Embryonic facial prominence (tissue), 1 donor: ENCODE measurements around the gene CA10.

Experiments
- DNase-seq: peaks from one replicate; pipeline ENCODE4 v3.0.0-alpha.2; 2016; ENCODE audit errors: extremely low spot score

The CA10 gene

DNA sequence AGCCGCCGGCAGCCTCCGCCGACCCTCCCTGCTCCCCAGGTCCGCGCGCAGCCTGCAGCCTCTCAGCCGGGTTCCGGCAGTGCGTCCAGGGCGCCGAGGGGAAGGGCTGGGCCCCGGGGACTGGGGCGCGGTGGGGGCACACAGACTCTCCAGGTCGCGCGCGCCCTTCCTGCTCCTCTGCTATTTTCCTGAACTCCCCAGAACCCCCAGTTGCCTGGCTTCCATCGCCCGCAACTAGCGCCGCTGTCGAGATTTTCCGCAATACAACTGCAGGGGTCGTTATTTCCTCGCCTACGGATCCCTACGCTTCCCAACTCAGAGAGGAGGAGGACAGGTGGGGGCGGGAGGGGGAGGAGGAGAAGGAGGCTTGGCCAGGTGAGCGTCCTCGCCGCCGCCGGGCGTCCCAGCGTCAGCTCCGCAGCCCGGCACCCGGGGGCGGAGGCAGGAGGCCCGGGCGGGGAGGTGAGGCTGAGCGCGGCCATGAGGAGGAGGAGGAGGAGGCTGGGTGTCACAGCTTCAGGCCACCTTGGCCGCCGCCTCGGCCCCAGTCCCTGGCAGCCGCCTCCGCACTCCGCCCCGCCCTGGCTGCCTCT, at the start of gene CA10:
Gene CA10, minus strand, starts transcription at position 265 of the 593 bp plus-strand sequence.
- no peak for DNase-seq

DNA sequence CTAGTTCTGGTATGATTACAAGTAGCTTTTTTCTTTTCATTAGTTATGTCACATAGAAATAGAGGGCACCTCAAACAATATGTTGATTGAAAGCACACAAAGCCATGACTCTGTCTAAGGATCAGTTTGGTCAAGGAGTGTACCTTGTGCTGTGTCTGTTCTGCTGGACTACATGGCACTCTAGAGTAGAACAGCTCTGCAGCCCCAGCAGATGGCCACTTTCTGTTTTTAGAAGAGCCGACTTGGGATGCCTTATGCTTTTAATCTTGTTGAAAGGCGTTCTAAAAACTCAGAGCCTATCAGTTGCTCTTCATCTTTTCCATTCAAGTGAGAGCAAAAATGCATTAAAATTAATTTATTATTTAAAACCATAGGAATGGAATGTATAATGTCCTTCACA, 49.3 kb upstream of the CA10 start:
- DNase-seq: no peak

DNA sequence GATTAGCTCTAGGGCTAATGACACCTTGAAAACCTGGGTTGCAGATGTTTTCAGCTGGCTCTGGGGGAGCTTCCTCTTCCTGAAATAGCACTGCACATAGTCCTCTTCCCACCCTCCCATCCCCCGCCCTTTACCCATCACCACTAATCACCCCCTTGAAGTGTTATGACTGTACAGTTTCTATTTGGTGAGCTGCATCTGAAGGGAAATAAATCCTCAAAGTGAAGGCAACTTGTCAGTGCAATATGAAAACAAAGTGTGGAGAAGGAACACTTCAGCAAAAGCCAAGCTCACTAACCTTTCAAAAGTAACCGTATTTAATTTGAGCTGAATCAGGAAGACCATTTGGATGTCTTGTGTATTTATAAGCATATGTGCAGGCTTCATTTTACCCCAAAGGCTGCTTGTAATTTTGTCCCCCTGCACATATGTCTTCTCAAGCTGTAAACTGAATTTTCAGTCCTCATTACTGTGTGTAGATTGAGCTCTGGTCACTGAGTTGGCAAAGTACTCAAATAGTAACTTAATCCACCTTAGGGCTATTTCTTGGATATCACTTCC, 44.1 kb upstream of the CA10 start:
- DNase-seq: no peak

DNA sequence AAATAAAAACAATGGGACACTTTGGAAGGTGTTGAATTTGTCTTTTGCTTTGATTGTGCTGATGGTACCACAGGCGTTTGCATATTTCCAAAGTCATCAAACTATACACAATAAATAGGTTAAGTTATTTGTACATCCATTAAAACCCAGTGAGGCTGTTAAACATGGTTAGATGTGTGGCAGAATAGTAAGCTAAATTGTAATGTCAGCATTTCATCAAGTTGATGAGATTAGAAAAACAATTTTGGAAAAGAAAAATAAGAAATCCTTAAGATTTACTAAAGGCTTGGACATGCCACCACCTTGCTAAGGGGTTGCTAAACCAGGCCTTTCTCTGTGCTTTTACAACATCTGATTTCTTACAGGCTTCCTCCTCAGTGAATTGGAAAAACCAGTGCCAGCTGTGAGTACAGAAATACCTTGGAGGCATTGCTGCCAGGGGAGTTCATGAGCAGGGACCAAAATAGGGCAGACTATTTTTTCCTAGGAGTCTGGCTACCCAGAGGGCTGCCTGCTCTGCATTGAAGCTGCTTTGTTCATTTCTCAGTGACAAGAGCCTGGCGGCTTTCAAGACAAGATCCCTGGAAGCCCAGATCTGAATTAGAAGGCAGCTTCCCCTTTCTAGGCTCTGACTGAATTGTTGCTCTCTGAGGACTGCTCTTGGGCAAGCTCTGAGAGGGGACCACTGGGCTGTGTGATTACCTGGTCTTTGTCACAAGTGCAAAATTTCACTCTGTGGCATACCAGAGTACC, 43.4 kb upstream of the CA10 start:
- no peak for DNase-seq

DNA sequence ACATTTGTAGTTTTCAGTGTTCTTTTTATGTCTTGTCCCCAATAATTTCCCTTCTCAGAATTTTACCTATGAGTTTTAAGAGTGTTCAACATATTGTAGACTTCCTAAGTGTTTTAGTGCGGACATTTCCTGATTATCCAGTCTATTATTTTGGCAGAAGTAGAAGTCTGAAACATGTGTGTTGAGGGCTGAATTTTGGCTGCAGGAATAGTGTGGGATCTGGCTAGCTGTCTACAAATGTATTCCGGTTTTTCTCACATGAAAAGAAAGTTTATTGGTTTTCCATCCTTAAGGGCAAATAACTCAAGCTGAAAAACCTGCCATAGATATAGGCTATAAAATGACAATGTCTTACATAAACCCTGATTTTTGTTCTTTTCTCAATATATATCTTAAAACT, 33.0 kb upstream of the CA10 start:
- no peak for DNase-seq

DNA sequence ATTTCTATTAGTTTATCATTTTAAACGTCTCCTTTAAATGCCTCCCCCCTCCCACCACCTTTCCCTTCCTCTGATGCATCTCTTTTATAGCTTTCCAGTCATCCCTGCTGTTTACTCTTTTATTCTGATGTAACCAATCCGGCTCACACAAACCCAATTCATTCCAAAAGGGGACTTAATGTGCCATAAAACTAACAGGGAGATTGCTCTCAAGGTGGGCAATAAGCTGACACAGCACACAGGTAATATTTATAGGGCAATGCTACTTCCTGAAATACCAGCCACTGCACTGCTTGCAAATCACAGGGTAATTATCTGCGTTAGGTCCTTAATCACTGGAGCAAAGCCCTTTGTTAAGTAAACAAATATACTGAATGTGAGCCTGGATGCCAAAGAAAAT, 23.3 kb upstream of the CA10 start:
- no peak for DNase-seq

DNA sequence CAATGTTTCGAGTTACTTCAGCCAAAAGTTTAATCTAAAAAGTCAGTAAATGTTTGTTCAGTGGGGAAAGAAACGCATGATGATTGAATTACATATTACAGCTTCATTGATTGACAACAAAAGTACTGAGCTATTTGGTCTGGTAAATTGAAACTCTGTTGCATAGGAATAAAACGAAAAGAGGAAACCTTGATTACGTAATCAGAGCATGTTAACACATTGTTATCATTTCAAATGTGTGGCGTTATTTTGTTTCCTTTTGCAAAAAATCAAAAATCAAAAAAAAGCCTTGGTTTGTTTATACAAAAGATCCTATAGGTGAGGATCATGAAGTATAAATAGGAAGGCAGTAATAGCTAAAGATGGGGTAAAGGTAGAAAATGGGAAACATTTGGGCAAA, 19.5 kb upstream of the CA10 start:
- DNase-seq: no peak

DNA sequence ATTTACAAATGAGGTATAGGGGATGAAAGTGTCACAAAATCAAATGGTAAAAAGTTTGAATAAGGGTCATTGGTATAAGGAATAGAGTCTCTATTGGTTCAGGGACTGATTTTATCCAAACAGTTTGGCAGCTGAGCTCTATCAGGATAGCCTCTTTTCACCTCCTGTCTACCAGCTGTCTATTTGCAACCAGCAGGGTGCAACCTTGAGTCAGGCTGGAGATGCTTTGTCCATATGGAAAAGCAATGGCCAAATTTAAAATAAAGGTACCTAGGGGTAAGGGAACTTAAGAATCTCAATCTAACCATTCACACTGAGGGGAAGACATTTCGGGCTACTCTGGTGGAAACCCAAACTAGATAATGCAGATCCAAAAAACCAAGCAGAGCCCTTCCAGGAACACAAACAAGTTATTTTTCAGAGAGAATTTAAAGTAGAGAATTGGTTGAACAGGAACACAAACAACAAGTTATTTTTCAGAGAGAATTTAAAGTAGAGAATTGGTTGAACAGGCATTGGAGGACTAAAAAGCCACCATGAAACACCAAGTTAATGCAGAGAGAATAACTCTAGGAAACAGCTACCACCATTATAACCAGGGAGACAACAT, 12.6 kb upstream of the CA10 start:
- no peak for DNase-seq

DNA sequence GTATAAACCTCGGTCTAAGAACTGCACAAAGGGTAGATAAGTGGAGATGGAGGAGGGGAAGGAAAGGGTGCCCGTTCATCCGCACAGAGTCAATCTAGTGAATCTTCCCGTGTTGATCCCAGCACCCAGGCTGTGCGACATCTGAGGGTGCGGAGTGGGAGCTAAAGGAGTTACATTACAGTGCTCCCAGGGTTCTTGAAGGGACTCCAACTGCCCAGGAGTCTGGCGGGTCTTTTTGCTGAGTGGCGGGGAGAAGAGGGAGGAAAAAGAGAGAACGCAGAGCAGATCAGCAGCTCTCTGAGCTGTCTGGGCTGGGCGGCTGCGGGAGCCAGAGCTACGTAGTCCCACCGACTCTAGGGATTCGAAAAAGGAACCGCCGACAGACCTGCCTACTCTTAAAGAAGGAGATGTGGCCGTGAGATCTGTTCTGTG, 1.6 kb upstream of the CA10 start:
- no peak for DNase-seq

DNA sequence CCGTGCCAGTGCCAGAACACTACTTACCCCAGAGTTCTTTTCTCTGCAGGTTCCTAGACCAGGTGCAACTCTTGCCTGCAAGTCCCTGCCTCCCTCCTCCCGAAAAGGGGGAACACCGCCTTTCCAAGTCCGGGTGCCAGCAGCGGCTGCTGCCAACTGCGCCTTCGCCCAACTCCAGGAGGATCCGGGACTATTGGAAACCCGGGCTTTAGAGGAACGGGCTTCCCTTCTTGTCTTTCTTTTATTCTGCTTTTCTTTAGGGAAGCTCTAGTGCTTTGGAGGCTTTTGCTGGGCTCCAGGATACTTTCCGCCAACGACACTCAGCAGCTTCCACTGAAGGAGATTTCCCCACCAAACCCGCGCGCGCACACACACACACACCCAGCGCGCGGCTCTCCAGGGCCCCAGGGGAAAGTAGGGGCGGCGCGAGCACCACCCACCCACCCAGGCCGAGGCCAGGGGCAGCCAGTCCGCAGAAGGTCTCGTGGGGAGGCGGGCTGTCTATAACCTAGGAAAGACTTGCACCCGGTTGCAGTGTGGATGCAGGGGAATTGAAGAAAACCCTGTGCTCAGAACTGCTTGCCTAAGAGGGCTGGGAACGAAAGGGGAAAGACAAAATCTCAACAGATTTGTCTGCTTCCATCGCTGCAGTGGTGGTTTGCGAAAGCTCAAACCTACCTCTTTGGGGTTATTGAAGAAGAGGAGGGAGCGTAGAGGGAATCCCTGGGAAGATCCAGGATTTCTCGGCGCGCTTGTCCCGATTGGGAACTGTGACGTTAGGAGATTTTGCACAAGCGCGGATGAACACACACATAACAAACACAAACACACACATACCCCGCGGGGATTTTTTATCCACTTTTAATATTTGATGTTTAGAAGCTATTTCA, 977 bp upstream of the CA10 start:
- DNase-seq: no peak

DNA sequence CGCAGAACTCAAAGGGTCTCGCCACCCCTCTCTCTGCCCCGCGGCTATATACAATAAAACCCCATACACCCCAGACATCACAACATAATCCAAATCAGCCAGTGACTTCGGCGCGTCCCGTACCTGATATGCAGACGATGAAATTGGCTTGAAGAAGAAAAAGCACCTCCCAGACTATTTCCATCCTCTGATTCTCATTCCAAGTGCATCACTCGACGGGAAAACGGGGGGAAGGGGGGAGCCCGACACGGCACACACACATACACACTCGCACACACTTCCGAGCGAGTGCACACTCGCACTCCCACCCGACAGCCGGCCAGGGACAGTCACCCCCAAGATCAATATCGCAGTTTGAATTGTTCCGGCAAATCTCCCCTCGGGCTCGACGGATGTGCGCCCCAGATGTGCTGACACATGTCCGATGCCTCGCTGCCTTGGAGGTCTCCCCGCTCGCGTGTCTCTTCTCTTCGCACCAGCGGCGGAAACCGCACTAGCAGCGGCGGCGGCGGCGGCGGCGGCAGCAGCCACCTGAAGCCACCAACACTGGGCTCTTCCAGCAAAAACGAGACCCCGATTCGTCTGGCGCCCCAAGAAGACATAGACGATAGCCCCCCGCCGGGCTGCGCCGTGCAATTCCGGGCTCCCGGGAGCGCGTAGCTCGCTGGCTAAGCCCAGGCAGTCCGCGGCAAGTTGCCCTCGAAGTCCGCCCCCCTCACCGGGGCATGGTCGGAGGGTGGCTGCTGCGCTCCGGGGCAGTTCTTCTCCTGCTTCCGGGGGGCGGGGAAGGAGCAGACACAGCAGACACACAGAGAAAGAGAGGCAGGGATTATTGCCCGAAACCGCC, 688 bp downstream of the CA10 start:
- no peak for DNase-seq

DNA sequence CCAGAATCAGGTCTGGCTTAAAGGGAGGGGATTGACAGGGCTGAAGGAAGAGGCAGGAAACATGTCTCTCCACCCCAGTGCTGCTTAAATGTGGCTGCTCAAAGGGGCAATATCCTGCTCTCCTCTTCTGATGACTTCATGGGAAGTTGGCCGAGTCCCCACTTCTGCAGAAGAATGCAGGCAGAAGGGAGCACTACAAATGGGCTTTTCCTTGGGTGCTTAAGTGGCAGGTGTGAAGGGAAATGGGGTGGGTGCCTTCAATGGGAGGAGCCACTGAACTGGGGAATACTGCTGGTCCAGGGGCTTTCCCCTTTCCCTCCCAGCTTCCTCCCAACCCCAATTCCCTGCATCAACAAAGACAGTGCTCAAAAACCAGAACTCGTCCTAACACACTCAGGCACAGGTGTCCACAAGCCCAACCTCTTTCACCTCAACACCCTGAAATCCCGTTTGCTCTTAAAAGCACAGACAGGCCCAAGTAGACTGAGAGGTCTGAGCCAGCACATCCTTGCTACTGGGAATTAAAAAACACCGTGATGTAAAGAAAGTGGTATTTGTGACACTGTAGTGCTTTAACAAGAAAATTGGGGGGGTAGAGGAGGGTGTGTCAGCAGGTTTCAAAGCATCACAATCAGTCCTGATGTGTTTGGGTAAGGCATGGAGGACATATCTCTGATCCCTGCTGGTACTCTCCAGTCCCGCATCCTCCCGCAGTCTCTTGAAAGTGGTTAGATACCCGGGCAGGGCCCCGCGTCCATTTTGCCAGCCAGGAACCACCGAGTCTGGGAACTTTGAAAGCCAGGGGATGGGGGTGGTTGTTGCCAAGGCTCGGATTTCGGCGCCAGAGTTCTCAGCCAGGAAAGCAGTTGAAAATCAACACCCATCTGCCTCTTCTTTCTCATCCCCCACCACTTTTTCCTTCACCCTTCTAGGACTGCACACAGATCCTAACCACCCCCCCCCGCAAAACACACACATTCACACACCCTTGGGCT, 1.6 kb downstream of the CA10 start:
- no peak for DNase-seq

DNA sequence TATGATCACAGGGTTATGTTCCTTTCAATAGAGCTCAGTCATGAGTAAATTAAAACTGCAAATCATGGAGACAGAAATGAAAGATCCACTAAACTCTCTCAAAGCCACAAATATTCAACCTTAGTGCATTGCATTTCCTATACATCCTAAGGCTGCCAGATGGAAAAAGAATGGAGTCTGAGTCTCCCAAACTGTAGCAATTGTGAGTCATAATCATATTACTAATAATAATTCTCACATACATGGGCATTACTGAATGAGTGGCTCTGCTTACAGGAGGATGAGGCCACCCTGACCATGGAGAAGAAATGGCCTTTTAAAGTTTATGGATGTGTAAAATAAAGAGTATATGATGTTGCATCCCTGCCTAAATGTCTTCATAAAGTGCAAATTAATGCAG, 3.2 kb downstream of the CA10 start:
- no peak for DNase-seq

DNA sequence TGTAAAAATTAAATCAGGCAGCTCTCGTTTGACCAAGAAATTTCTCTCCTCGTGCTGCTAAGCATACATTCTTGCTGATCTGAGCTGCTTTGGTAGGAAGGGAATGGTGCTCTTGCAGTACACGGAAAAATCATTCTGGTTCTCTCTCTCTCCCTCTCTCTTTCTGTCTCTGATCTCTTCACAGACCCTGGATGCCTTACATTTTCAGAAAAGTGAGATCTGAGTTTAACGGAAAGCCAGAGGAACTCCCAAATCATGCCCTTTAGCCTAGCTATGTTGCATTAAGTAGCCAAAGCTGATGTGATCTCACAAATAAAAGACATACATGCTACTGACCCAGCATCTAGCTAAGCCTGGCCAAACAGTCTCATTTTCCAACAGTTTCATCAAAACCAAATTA, 4.0 kb downstream of the CA10 start:
- no peak for DNase-seq

DNA sequence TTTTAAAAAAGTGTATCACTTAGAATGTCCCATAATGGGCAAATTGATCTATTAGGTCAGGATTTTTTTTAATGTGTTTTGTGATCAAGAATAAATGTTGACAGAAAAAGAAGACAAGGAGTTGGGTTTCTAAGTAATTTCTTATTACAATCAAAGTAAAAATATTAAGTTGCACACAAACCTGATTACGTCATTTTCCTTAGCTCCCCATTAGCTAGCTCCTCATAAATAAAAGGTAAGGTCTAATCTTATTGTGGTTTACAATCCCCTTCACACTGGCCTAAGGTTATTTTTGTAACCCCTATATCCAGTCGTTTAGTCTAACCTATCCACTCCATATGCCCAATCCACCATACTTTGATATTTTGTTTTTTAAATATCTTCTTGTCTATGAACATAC, 7.6 kb downstream of the CA10 start:
- DNase-seq: no peak

DNA sequence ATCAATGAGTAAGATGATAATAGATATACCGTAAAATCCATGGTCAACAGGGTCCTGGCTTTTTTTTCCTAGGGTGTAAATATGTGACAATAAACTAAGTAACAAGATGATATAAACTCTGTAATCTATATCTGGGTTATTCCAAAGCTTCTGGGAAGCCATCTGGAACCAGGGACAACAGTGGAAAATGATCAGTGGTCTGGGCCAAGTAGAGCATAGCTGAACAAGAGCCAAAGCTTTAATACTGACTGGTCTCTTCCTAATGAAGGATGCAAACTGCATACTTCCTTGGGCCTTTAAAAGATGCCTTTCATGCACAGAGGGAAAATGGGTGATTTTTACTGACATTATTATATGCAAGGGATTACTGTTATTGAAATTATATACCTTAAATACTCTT, 8.9 kb downstream of the CA10 start:
- DNase-seq: no peak

DNA sequence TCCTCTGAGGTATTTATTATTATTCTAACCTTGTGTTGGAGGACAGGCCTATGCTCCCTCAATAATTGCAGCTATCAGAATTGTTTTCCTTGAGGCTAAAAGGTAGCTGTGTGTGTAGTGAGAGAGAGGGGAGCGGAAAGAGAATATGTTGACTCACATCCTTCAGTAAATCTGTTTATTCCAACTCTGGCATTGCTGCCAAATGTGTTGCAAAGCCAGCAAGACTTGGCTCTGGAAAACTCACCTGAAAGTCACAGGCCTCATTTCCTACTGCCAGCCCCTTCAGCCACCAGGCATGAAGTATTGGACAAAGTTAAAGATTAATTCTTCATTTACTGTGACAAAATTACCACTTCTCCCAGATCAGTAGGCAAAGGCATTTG, 9.6 kb downstream of the CA10 start:
- no peak for DNase-seq

DNA sequence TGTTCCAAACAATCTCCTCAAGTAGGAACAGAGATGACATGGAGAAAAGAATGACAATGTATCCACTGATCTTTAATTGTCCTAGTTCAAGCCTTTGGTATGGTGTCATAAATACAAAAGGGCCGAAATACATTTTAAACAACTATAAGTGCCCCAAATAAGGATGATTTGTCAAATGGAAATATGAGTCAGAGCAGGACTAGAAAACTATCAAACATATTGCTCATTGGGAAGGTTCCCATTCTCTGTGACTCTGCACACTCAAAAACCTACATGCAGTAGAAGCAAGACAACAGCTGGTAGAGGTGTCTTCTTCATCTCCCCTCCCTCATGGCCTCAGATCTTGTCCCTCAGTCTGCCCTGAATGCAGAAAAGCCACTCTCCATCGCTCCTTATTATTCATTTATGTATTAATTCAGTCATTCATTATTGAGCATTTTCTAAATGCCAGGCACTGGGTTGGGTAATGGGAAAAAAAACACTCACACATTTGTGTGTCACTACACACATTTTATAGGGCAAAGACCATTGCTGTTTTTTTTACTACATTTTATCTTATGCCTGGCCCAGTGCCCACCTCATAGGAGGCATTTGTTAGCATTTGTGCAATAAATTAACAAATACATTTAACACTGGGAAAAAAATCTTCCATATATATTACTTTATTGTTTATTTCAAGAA, 10.1 kb downstream of the CA10 start:
- no peak for DNase-seq

DNA sequence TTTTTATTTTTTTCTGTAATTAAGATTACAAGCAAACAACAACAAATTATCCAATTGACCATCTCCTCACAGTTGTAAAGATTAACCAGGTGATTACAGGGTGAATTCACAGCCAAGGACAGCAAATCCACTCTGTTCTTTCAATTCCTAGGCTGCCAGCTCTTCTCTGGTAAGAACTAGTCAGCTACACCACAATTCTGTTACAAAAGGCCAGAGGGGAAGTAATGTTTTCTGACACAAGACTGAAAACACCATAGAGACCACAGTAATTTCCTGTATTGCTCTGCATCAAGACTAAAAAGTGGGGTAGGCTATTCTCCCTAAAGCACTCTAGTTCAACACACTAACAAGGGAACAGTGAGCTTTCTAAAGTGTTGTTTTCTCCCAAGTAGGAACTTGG, 10.6 kb downstream of the CA10 start:
- no peak for DNase-seq
